Sigmoid colon (tissue), 7 donors: ENCODE data around the gene ARRB1. TPM values are rescaled to one million over a fixed set of nuclear protein-coding genes. Genes with fewer than 3 reads are reported as not detected.

Source experiments
- DNase-seq: peaks from one replicate; pipeline ENCODE4 v3.0.0-alpha.2; 2019
- H3K27ac ChIP-seq, 4 donors: fragments of 200-600 bp; sonication (generic); one replicate each; pipeline ENCODE4 v1.5.1; 2016 to 2019; ENCODE audit warnings: mild to moderate bottlenecking in 1 of 4
- H3K27me3 ChIP-seq, 3 donors: fragments of 200-600 bp; sonication (generic); one replicate each; pipeline ENCODE4 v1.5.1; 2019; ENCODE audit warnings: mild to moderate bottlenecking in 1 of 3
- H3K36me3 ChIP-seq, 4 donors: fragments of 200-600 bp; sonication (generic); one replicate each; pipeline ENCODE4 v1.5.1; 2016 to 2019
- H3K4me1 ChIP-seq, 4 donors: fragments of 200-600 bp; sonication (generic); one replicate each; pipeline ENCODE4 v1.5.1; 2017 to 2019
- H3K4me3 ChIP-seq, 4 donors: fragments of 200-600 bp; sonication (generic); one replicate each; pipeline ENCODE4 v1.5.1; 2017 to 2019; ENCODE audit warnings: mild to moderate bottlenecking in 2 of 4, moderate library complexity in 1 of 4
- H3K9me3 ChIP-seq, 4 donors: fragments of 200-600 bp in 3 of 4; sonication (generic) in 3 of 4; one replicate each; pipeline versions ENCODE4 v1.5.1 to v1.6.1; 2013 to 2019
- CTCF ChIP-seq, 4 experiments: fragments of 450-650 bp in 3 of 4; fragments of 200-600 bp in 1 of 4; IDR thresholded peaks; one replicate each; pipeline ENCODE4 v1.5.1; 2016 to 2019; ENCODE audit warnings: antibody characterized with exemption in 4 of 4, mild to moderate bottlenecking in 3 of 4, moderate library complexity in 2 of 4
- EP300 ChIP-seq, 4 donors: sonication (generic); formaldehyde crosslinking; IDR thresholded peaks; one replicate each; pipeline ENCODE4 v1.6.1; 2017; ENCODE audit warnings: antibody characterized with exemption in 4 of 4
- POLR2A ChIP-seq, 2 donors: fragments of 450-650 bp; IDR thresholded peaks; one replicate each; pipeline ENCODE4 v1.6.1; 2016; ENCODE audit warnings: antibody characterized with exemption in 2 of 2, mild to moderate bottlenecking in 2 of 2, moderate library complexity in 2 of 2
- POLR2AphosphoS5 ChIP-seq, 4 donors: sonication (generic); formaldehyde crosslinking; IDR thresholded peaks; one replicate each; pipeline ENCODE4 v1.6.1; 2017; ENCODE audit warnings: antibody characterized with exemption in 4 of 4
- WGBS, 2 donors: extraction: QIAGEN DNeasy Blood & Tissue Kit; methylation state at CpG; one replicate each; pipeline ENCODE4 v1.1.7; 2013; 5-methylcytosine and 5-hydroxymethylcytosine counted together
- intact Hi-C: fragments of 100-400 bp; cut with DNase I; formaldehyde crosslinking; loops from one replicate; pipeline ENCODE4 v1.15.1; 2023
- polyA plus RNA-seq, 3 donors: library from polyadenylated mRNA; stranded (reverse); fragments of 200-250 nt; gene quantifications; one replicate each; pipeline ENCODE4 v1.2.3, GENCODE V29; 2013
- total RNA-seq, 4 donors: library from RNA; depleted of rRNA; stranded (reverse); fragments of >200 nt; gene quantifications; one replicate each; pipeline ENCODE4 v1.1.0, GENCODE V29; 2016
- donor health status: healthy with polysubstance abuse.
- donor health status: Bipolar disorder and iron deficiency.
- donor health status: healthy.

ARRB1 gene
- total and polyA plus RNA-seq, 7 donors, result 24.0 to 96.7 (median 45.6) TPM

GRCh38 chr11:75280770-75281468, 70.5 kb downstream of the ARRB1 start:
- no peak overlapping the region for H3K4me3 ChIP-seq
- peaks cover 0 to 12% (median 7%) of the 10 kb centered on the region in 4 donors for H3K4me1 ChIP-seq
- H3K27me3 ChIP-seq, result no peaks in the 10 kb centered on the region
- WGBS, 2 donors, result 55 to 82% methylated on average over 15 of the region's 15 CpGs
- TF ChIP-seq POLR2AphosphoS5 (IDR thresholded peaks at IDR 0.05) (no peak), POLR2A (IDR thresholded peaks at IDR 0.05) (no peak), CTCF (IDR thresholded peaks at IDR 0.05) (no peak), EP300 (IDR thresholded peaks at IDR 0.05) (no peak)
- no peaks in the 10 kb centered on the region for H3K9me3 ChIP-seq
- intact Hi-C loops, result loop anchor here (1.0 to 10.0 kb wide), 3 partner anchors 46 to 254 kb away; no protein-coding TSS in a partner anchor
- H3K27ac ChIP-seq, result peak overlapping the region; percentile 38 to 65 (median 54)
- peak; percentile 65 for DNase-seq
- H3K36me3 ChIP-seq, result peaks cover 43 to 91% (median 52%) of the 10 kb centered on the region in 4 donors

GRCh38 chr11:75280227-75280701, 71.2 kb downstream of the ARRB1 start:
- Histone ChIP-seq H3K4me3 (no peak overlapping the region), H3K27me3 (no peaks in the 10 kb centered on the region), H3K9me3 (no peaks in the 10 kb centered on the region), H3K4me1 (peaks cover 0 to 12% (median 7%) of the 10 kb centered on the region in 4 donors), H3K36me3 (peaks cover 37 to 91% (median 49%) of the 10 kb centered on the region in 4 donors), H3K27ac (peak overlapping the region; percentile 38 to 65 (median 54))
- TF ChIP-seq EP300 (IDR thresholded peaks at IDR 0.05), result no peak
- no peak for TF ChIP-seq POLR2A (IDR thresholded peaks at IDR 0.05)
- peak; percentile 95 to 98 (median 96) for TF ChIP-seq CTCF (IDR thresholded peaks at IDR 0.05)
- TF ChIP-seq POLR2AphosphoS5 (IDR thresholded peaks at IDR 0.05), result peak in 1 of 4 donors; percentile 48
- intact Hi-C loops, result loop anchor here (1.0 to 10.0 kb wide), 3 partner anchors 47 to 255 kb away; no protein-coding TSS in a partner anchor
- DNase-seq, result peak; percentile 89
- 24 to 30% methylated on average over 9 of the region's 9 CpGs for WGBS, 2 donors

DNA sequence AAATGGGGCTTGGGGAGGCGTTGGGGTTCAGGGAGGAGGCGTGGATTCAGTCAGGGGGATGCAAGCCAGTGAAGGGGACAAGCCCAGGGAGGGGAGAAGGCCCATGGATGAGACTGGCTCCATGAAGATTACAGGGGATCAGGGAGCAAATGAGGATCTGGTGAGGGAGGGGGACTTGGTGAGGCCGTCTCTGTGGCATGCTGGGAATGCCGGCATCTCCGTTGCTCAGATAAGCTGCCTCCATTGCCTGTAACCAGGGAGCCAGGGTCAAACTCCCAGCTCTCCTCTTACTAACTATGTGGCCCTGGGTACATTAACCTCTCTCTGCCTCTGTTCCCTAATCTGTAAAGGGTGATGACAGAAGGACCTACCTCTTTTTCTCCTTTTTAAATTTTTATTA, 72.2 kb downstream of the ARRB1 start:
- no peak for TF ChIP-seq POLR2AphosphoS5 (IDR thresholded peaks at IDR 0.05)
- TF ChIP-seq CTCF (IDR thresholded peaks at IDR 0.05), result no peak
- no peak for TF ChIP-seq EP300 (IDR thresholded peaks at IDR 0.05)
- no peak for TF ChIP-seq POLR2A (IDR thresholded peaks at IDR 0.05)
- no peaks in the 10 kb centered on the region for H3K27me3 ChIP-seq
- no peak overlapping the region for H3K4me3 ChIP-seq
- intact Hi-C loops, result no loop called here
- peaks cover 0 to 12% (median 7%) of the 10 kb centered on the region in 4 donors for H3K4me1 ChIP-seq
- H3K36me3 ChIP-seq, result peaks cover 32 to 85% (median 50%) of the 10 kb centered on the region in 4 donors
- H3K9me3 ChIP-seq, result no peaks in the 10 kb centered on the region
- no peak overlapping the region for H3K27ac ChIP-seq
- 93 to 95% methylated on average over 5 of the region's 5 CpGs for WGBS, 2 donors
- peak; percentile 27 for DNase-seq

DNA sequence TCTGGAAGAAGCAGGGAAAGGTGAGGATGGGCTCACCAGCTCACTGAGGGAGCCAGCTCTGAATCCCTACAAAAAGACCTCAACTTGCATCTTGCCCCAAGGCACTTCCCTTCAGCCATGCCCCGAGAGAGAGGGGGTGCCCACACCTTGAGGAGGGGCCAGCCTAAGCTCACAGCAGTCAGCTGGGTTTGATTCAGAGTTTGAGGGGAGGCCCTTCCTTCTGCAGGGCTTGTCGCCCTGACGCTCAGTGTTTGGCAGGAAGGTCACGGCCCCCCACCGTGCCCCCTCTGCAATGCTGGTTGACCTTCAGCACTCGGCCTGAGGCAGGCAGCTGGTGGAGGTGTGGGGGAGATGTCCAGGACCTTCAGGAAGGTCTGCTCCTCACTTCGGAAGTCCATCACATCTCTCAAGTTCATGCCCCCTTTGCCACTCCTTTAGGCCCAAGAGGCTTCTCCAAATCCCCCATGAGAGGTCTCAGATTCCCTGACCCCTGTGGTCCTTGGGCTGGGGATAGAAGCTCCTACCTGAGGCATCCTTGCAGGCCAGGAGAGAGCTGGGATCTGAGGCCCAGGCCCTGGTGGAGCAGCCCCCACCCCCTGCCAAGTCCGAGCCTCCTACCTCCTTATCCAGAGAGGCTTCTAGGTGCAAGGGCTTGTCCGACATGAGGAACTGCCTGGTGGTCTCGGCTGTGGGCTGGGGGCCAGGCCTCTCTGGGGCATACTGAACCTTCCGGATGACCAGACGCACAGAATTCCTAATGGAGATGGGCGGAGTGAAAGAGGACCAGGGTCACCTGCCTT, 73.3 kb downstream of the ARRB1 start:
- Histone ChIP-seq H3K9me3 (no peaks in the 10 kb centered on the region), H3K4me1 (peaks cover 0 to 12% (median 7%) of the 10 kb centered on the region in 4 donors), H3K4me3 (no peak overlapping the region), H3K27ac (no peak overlapping the region), H3K36me3 (peaks cover 28 to 85% (median 57%) of the 10 kb centered on the region in 4 donors), H3K27me3 (no peaks in the 10 kb centered on the region)
- DNase-seq, result peak; percentile 63
- TF ChIP-seq POLR2AphosphoS5 (IDR thresholded peaks at IDR 0.05) (no peak), EP300 (IDR thresholded peaks at IDR 0.05) (no peak), POLR2A (IDR thresholded peaks at IDR 0.05) (no peak), CTCF (IDR thresholded peaks at IDR 0.05) (no peak)
- 82 to 90% methylated on average over 13 of the region's 13 CpGs for WGBS, 2 donors
- intact Hi-C loops, result no loop called here
